ENCODE measurements around the gene WNT2. TPM values are rescaled to one million over a fixed set of nuclear protein-coding genes. Genes with fewer than 3 reads are reported as not detected.

Gene WNT2
- total RNA-seq, 6 experiments from 2014 or later, result 0.46 to 0.93 (median 0.57) TPM

GRCh38 chr7:117237646-117238045 lies 85.2 kb downstream of the WNT2 start:
- TF ChIP-seq POLR2A (IDR thresholded peaks at IDR 0.05) (no peak), CTCF (IDR thresholded peaks at IDR 0.05) (no peak)
- 55% methylated on average over 5 of the region's 5 CpGs for WGBS (ENCODE audit: insufficient coverage, low coverage, low lambda C conversion rate, missing lambda C conversion rate)

GRCh38 chr7:117231047-117231359 lies 91.9 kb downstream of the WNT2 start:
- no peak for TF ChIP-seq POLR2A (IDR thresholded peaks at IDR 0.05)
- TF ChIP-seq CTCF (IDR thresholded peaks at IDR 0.05), result no peak
- Histone ChIP-seq H3K9me3 (no peaks in the 10 kb centered on the region), H3K4me1 (no peaks in the 10 kb centered on the region), H3K4me3 (no peak overlapping the region), H3K27ac (no peak overlapping the region), H3K27me3 (no peaks in the 10 kb centered on the region), H3K36me3 (no peaks in the 10 kb centered on the region)
- 88% methylated on average over 3 of the region's 3 CpGs for WGBS (ENCODE audit: insufficient coverage, low coverage, low lambda C conversion rate, missing lambda C conversion rate)
- DNase-seq (no peak), ATAC-seq (no peak)
- intact Hi-C loops (cut with DNase I), result no loop called here

More at GRCh38 chr7:117237646-117238045, 85.2 kb downstream of the WNT2 start:
- H3K27me3 ChIP-seq, result no peaks in the 10 kb centered on the region
- H3K4me1 ChIP-seq, result no peaks in the 10 kb centered on the region
- H3K4me3 ChIP-seq, result no peak overlapping the region
- H3K9me3 ChIP-seq, result no peaks in the 10 kb centered on the region
- no peak for DNase-seq
- H3K36me3 ChIP-seq, result no peaks in the 10 kb centered on the region
- intact Hi-C loops (cut with DNase I), result no loop called here
- no peak overlapping the region for H3K27ac ChIP-seq
- no peak for ATAC-seq

- Histone ChIP-seq H3K36me3 (no peaks in the 10 kb centered on the region), H3K27ac (no peak overlapping the region), H3K27me3 (no peaks in the 10 kb centered on the region), H3K9me3 (no peaks in the 10 kb centered on the region), H3K4me3 (no peak overlapping the region), H3K4me1 (no peaks in the 10 kb centered on the region)
- ATAC-seq (no peak), DNase-seq (no peak)
- intact Hi-C loops (cut with DNase I), result no loop called here
- TF ChIP-seq POLR2A (IDR thresholded peaks at IDR 0.05) (no peak), CTCF (IDR thresholded peaks at IDR 0.05) (no peak)
- 93% methylated on average over 4 of the region's 4 CpGs for WGBS (ENCODE audit: insufficient coverage, low coverage, low lambda C conversion rate, missing lambda C conversion rate)
These were observed 92.4 kb downstream of the WNT2 start for GRCh38 chr7:117230276-117231046.

- ATAC-seq, result no peak
These were observed 93.5 kb downstream of the WNT2 start for GRCh38 chr7:117229350-117229749.

More at GRCh38 chr7:117229350-117229749, 93.5 kb downstream of the WNT2 start:
- WGBS (ENCODE audit: insufficient coverage, low coverage, low lambda C conversion rate, missing lambda C conversion rate), result 74% methylated on average over 2 of the region's 3 CpGs
- intact Hi-C loops (cut with DNase I), result no loop called here
- no peak overlapping the region for H3K27ac ChIP-seq
- H3K4me1 ChIP-seq, result no peaks in the 10 kb centered on the region
- TF ChIP-seq CTCF (IDR thresholded peaks at IDR 0.05) (no peak), POLR2A (IDR thresholded peaks at IDR 0.05) (no peak)
- no peaks in the 10 kb centered on the region for H3K27me3 ChIP-seq
- H3K36me3 ChIP-seq, result no peaks in the 10 kb centered on the region
- no peaks in the 10 kb centered on the region for H3K9me3 ChIP-seq
- H3K4me3 ChIP-seq, result no peak overlapping the region
- DNase-seq, result no peak
